Body of pancreas (tissue), 4 donors: Measurements from ENCODE around the gene COBL. TPM values are rescaled to one million over a fixed set of nuclear protein-coding genes. Genes with fewer than 3 reads are reported as not detected.

ENCODE experiments used
- ATAC-seq: fragments of 150-250 bp; one replicate; pipeline ENCODE4 v1.9.1; 2016
- DNase-seq, 4 donors: peaks; one replicate each; pipeline ENCODE4 v3.0.0-alpha.2; 2019
- H3K27ac ChIP-seq, 4 donors: fragments of 200-600 bp; sonication (generic); 1 replicate in 3 of 4; 2 replicates in 1 of 4; pipeline versions ENCODE4 v1.5.1 to v1.6.1; 2016 to 2019; ENCODE audit warnings: mild to moderate bottlenecking in 1 of 4, mixed read lengths in 1 of 4, moderate library complexity in 1 of 4
- H3K27me3 ChIP-seq, 2 donors: fragments of 200-600 bp; sonication (generic); one replicate each; pipeline ENCODE4 v1.6.0; 2016; ENCODE audit warnings: mild to moderate bottlenecking in 1 of 2
- H3K36me3 ChIP-seq, 2 donors: fragments of 200-600 bp; sonication (generic); replicated peaks in 1 of 2; 2 replicates each; pipeline ENCODE4 v1.5.1; 2016; ENCODE audit warnings: low read depth in 2 of 2; ENCODE audit not compliant: insufficient read depth in 1 of 2
- H3K4me1 ChIP-seq: fragments of 200-600 bp; sonication (generic); one replicate; pipeline ENCODE4 v1.6.0; 2016
- H3K4me3 ChIP-seq, 2 donors: fragments of 200-600 bp; sonication (generic); 1 replicate in 1 of 2; 2 replicates in 1 of 2; pipeline ENCODE4 v1.5.1; 2016 to 2019
- H3K9me3 ChIP-seq, 3 donors: fragments of 200-600 bp; sonication (generic); 1 replicate in 2 of 3; 2 replicates in 1 of 3; pipeline ENCODE4 v1.5.1; 2016
- CTCF ChIP-seq, 7 experiments: fragments of 450-650 bp in 4 of 7; fragments of 200-600 bp in 3 of 7; sonication (generic) in 3 of 7; IDR thresholded peaks; one replicate each; pipeline ENCODE4 v1.5.1; 2016 to 2019; ENCODE audit warnings: antibody characterized with exemption in 7 of 7
- POLR2A ChIP-seq, 3 donors: fragments of 450-650 bp; IDR thresholded peaks; one replicate each; pipeline ENCODE4 v1.6.1; 2016; ENCODE audit warnings: antibody characterized with exemption in 3 of 3, mild to moderate bottlenecking in 2 of 3
- WGBS, 2 donors: methylation state at CpG; one replicate each; pipeline ENCODE4 v1.1.5; 2017; 5-methylcytosine and 5-hydroxymethylcytosine counted together
- intact Hi-C: fragments of 100-400 bp; cut with DNase I; formaldehyde crosslinking; loops from one replicate; pipeline ENCODE4 v1.15.1; 2023
- total RNA-seq, 2 donors: library from RNA; depleted of rRNA; stranded (reverse); fragments of >200 nt; gene quantifications; one replicate each; pipeline ENCODE4 v1.1.0, GENCODE V29; 2016

Gene COBL
- total RNA-seq, 2 donors from 2014 or later, result 22.3 to 25.4 TPM

GRCh38 chr7:51249187-51249945 is 67.2 kb downstream of the COBL start:
- no peaks in the 10 kb centered on the region for H3K36me3 ChIP-seq
- DNase-seq (no peak), ATAC-seq (no peak)
- intact Hi-C loops, result no loop called here
- no peak for TF ChIP-seq CTCF (IDR thresholded peaks at IDR 0.05)
- peaks cover 5% of the 10 kb centered on the region for H3K4me1 ChIP-seq
- no peak overlapping the region for H3K4me3 ChIP-seq
- WGBS, 2 donors, result 85 to 92% methylated on average over 5 of the region's 5 CpGs
- no peaks in the 10 kb centered on the region for H3K27me3 ChIP-seq
- no peak overlapping the region for H3K27ac ChIP-seq
- H3K9me3 ChIP-seq, result no peaks in the 10 kb centered on the region

- DNase-seq (peak in 1 of 4 donors; percentile 32), ATAC-seq (no peak)
- H3K27me3 ChIP-seq, result no peaks in the 10 kb centered on the region
- H3K27ac ChIP-seq, result no peak overlapping the region
- WGBS, 2 donors, result 77% methylated on average over 11 to 12 of the region's 12 CpGs
- intact Hi-C loops, result no loop called here
- TF ChIP-seq POLR2A (IDR thresholded peaks at IDR 0.05) (no peak), CTCF (IDR thresholded peaks at IDR 0.05) (no peak)
- H3K4me3 ChIP-seq, result no peak overlapping the region
- H3K36me3 ChIP-seq, result no peaks in the 10 kb centered on the region
- peaks cover 5% of the 10 kb centered on the region for H3K4me1 ChIP-seq
- no peaks in the 10 kb centered on the region for H3K9me3 ChIP-seq
These were observed 70.1 kb downstream of the COBL start for GRCh38 chr7:51246258-51247245.

- ATAC-seq, result no peak
- DNase-seq, result no peak
- Histone ChIP-seq H3K9me3 (no peaks in the 10 kb centered on the region), H3K4me3 (no peak overlapping the region), H3K27ac (no peak overlapping the region), H3K4me1 (peaks cover 5% of the 10 kb centered on the region), H3K27me3 (no peaks in the 10 kb centered on the region), H3K36me3 (no peaks in the 10 kb centered on the region)
- TF ChIP-seq POLR2A (IDR thresholded peaks at IDR 0.05) (no peak), CTCF (IDR thresholded peaks at IDR 0.05) (no peak)
- intact Hi-C loops, result no loop called here
- WGBS, 2 donors, result 69 to 89% methylated on average over 7 of the region's 7 CpGs
These were observed 71.7 kb downstream of the COBL start for GRCh38 chr7:51244885-51245284.

- Histone ChIP-seq H3K4me3 (no peak overlapping the region), H3K27me3 (no peaks in the 10 kb centered on the region), H3K27ac (no peak overlapping the region), H3K4me1 (peaks cover 5% of the 10 kb centered on the region), H3K9me3 (no peaks in the 10 kb centered on the region), H3K36me3 (no peaks in the 10 kb centered on the region)
- TF ChIP-seq CTCF (IDR thresholded peaks at IDR 0.05), result no peak
- no peak for TF ChIP-seq POLR2A (IDR thresholded peaks at IDR 0.05)
- no peak for ATAC-seq
- 86% methylated on average over 5 of the region's 5 CpGs for WGBS, 2 donors
- intact Hi-C loops, result no loop called here
- DNase-seq, result no peak
These were observed 72.6 kb downstream of the COBL start for GRCh38 chr7:51244053-51244452.
